ENCODE data around the gene FHOD1.

The FHOD1 gene

GRCh38 chr16:67208154-67208896, 39.0 kb downstream of the FHOD1 start:
- Histone ChIP-seq H3K27ac (ENCODE audit: low read depth, low read length, poor library complexity, severe bottlenecking) (no peak overlapping the region), H4K20me1 (ENCODE audit: insufficient read depth, low read length) (no peaks in the 10 kb centered on the region), H3K4me1 (ENCODE audit: insufficient read depth, low read length, severe bottlenecking) (no peaks in the 10 kb centered on the region), H3K79me2 (ENCODE audit: insufficient read depth, low read length) (no peaks in the 10 kb centered on the region), H3K4me3 (ENCODE audit: low read depth, low read length, poor library complexity, severe bottlenecking) (no peak overlapping the region), H2AFZ (ENCODE audit: low read length) (no peak overlapping the region), H3K9me2 (ENCODE audit: low read depth, low read length) (no peaks in the 10 kb centered on the region), H3F3A (ENCODE audit: insufficient read depth, low read length) (no peaks in the 10 kb centered on the region), H3K4me2 (ENCODE audit: low read length) (no peak overlapping the region), H3K27me3 (ENCODE audit: insufficient read depth, low read length) (no peaks in the 10 kb centered on the region), H3K9ac (ENCODE audit: low read length) (no peak overlapping the region), H3K36me3 (ENCODE audit: insufficient read depth, low read length) (peaks cover 11% of the 10 kb centered on the region), H3K9me3 (ENCODE audit: low read length) (no peaks in the 10 kb centered on the region)
- no peak for TF ChIP-seq EZH2 (IDR thresholded peaks at IDR 0.05; ENCODE audit: borderline replicate concordance, low read length)
- TF ChIP-seq CTCF (IDR thresholded peaks at IDR 0.05; ENCODE audit: low read length): no peak

GRCh38 chr16:67207249-67208091, 39.8 kb downstream of the FHOD1 start:
- Histone ChIP-seq H3F3A (ENCODE audit: insufficient read depth, low read length) (no peaks in the 10 kb centered on the region), H3K27me3 (ENCODE audit: insufficient read depth, low read length) (no peaks in the 10 kb centered on the region), H3K9me3 (ENCODE audit: low read length) (no peaks in the 10 kb centered on the region), H4K20me1 (ENCODE audit: insufficient read depth, low read length) (no peaks in the 10 kb centered on the region), H3K79me2 (ENCODE audit: insufficient read depth, low read length) (no peaks in the 10 kb centered on the region), H3K9ac (ENCODE audit: low read length) (no peak overlapping the region), H3K4me1 (ENCODE audit: insufficient read depth, low read length, severe bottlenecking) (no peaks in the 10 kb centered on the region), H3K36me3 (ENCODE audit: insufficient read depth, low read length) (peaks cover 20% of the 10 kb centered on the region), H3K9me2 (ENCODE audit: low read depth, low read length) (no peaks in the 10 kb centered on the region), H3K4me2 (ENCODE audit: low read length) (no peak overlapping the region), H2AFZ (ENCODE audit: low read length) (no peak overlapping the region), H3K27ac (ENCODE audit: low read depth, low read length, poor library complexity, severe bottlenecking) (no peak overlapping the region), H3K4me3 (ENCODE audit: low read depth, low read length, poor library complexity, severe bottlenecking) (no peak overlapping the region)
- no peak for TF ChIP-seq CTCF (IDR thresholded peaks at IDR 0.05; ENCODE audit: low read length)

- H3K9ac ChIP-seq (ENCODE audit: low read length): no peak overlapping the region
- no peaks in the 10 kb centered on the region for H3F3A ChIP-seq (ENCODE audit: insufficient read depth, low read length)
- H3K27ac ChIP-seq (ENCODE audit: low read depth, low read length, poor library complexity, severe bottlenecking): no peak overlapping the region
- no peaks in the 10 kb centered on the region for H3K27me3 ChIP-seq (ENCODE audit: insufficient read depth, low read length)
- H3K4me2 ChIP-seq (ENCODE audit: low read length): no peak overlapping the region
- no peak overlapping the region for H2AFZ ChIP-seq (ENCODE audit: low read length)
- H3K4me1 ChIP-seq (ENCODE audit: insufficient read depth, low read length, severe bottlenecking): no peaks in the 10 kb centered on the region
- H3K4me3 ChIP-seq (ENCODE audit: low read depth, low read length, poor library complexity, severe bottlenecking): no peak overlapping the region
- no peaks in the 10 kb centered on the region for H3K9me3 ChIP-seq (ENCODE audit: low read length)
- H4K20me1 ChIP-seq (ENCODE audit: insufficient read depth, low read length): no peaks in the 10 kb centered on the region
- H3K79me2 ChIP-seq (ENCODE audit: insufficient read depth, low read length): no peaks in the 10 kb centered on the region
- peaks cover 26% of the 10 kb centered on the region for H3K36me3 ChIP-seq (ENCODE audit: insufficient read depth, low read length)
- TF ChIP-seq CTCF (IDR thresholded peaks at IDR 0.05; ENCODE audit: low read length) (no peak), EZH2 (IDR thresholded peaks at IDR 0.05; ENCODE audit: borderline replicate concordance, low read length) (no peak)
- H3K9me2 ChIP-seq (ENCODE audit: low read depth, low read length): no peaks in the 10 kb centered on the region
Observed at GRCh38 chr16:67206838-67207248, 40.4 kb downstream of the FHOD1 start.
